Hepatocyte (in vitro differentiated cells): ENCODE measurements around the gene SFT2D1.
"Not testable (repeated sequence)": the region's sequence is repeated elsewhere in the genome, so short reads cannot be mapped to it uniquely, and the experiment has no call there.

ENCODE experiments used
- EZH2 ChIP-seq: fragments of 200-600 bp; sonication (generic); IDR thresholded peaks from 2 replicates; pipeline ENCODE4 v1.6.1; 2016; ENCODE audit warnings: antibody characterized with exemption, mild to moderate bottlenecking, borderline replicate concordance
- EZH2phosphoT487 ChIP-seq: fragments of 200-600 bp; sonication (generic); IDR thresholded peaks from one replicate; pipeline ENCODE4 v1.6.1; 2018; ENCODE audit warnings: antibody characterized with exemption, mild to moderate bottlenecking, low read depth, moderate library complexity; ENCODE audit not compliant: unreplicated experiment, severe bottlenecking
- TF ChIP-seq, protein P1 (sequence below): fragments of 200-600 bp; sonication (generic); IDR thresholded peaks from 2 replicates; pipeline ENCODE4 v1.5.1; 2016; ENCODE audit warnings: antibody characterized with exemption, mild to moderate bottlenecking; ENCODE audit not compliant: poor library complexity

DNA sequence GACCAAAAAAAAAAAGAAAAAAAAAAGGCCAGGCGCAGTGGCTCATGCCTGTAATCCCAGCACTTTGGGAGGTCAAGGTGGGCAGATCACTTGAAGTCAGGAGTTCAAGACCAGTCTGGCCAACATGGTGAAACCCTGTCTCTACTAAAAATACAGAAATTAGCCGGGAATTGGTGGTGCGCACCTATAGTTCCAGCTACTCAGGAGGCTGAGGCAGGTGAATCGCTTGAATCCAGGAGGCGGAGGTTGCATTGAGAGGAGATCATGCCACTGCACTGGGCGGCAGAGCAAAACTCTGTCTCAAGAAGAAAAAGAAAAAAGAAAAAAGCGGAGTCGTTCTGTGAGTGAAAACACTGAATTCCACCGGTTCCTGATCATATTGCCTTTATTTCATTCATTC is 44.8 kb upstream of the SFT2D1 start:
- TF ChIP-seq, protein P1, sequence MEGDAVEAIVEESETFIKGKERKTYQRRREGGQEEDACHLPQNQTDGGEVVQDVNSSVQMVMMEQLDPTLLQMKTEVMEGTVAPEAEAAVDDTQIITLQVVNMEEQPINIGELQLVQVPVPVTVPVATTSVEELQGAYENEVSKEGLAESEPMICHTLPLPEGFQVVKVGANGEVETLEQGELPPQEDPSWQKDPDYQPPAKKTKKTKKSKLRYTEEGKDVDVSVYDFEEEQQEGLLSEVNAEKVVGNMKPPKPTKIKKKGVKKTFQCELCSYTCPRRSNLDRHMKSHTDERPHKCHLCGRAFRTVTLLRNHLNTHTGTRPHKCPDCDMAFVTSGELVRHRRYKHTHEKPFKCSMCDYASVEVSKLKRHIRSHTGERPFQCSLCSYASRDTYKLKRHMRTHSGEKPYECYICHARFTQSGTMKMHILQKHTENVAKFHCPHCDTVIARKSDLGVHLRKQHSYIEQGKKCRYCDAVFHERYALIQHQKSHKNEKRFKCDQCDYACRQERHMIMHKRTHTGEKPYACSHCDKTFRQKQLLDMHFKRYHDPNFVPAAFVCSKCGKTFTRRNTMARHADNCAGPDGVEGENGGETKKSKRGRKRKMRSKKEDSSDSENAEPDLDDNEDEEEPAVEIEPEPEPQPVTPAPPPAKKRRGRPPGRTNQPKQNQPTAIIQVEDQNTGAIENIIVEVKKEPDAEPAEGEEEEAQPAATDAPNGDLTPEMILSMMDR, result not testable (repeated sequence)
- TF ChIP-seq EZH2, EZH2phosphoT487: not testable (repeated sequence)
